H9 (cell line): Measurements from ENCODE around the gene RAET1G. TPM values are rescaled to one million over a fixed set of nuclear protein-coding genes. Genes with fewer than 3 reads are reported as not detected.
"Not testable (repeated sequence)": the region's sequence is repeated elsewhere in the genome, so short reads cannot be mapped to it uniquely, and the experiment has no call there.

Experiments used
- DNase-seq: peaks from one replicate; pipeline ENCODE4 v3.0.0-alpha.2; 2017
- H2AFZ ChIP-seq: one replicate; pipeline ENCODE4 v1.6.1; 2013; ENCODE audit warnings: mild to moderate bottlenecking, low read length, control low read depth, moderate library complexity
- H2AK5ac ChIP-seq: 2 replicates; pipeline ENCODE4 v1.6.1; 2013; ENCODE audit warnings: low read length, control low read depth, mixed read lengths; ENCODE audit not compliant: insufficient read length
- H2BK120ac ChIP-seq: one replicate; pipeline ENCODE4 v1.6.1; 2013; ENCODE audit warnings: low read depth, mild to moderate bottlenecking, low read length, control low read depth, inconsistent platforms; ENCODE audit not compliant: poor library complexity, severe bottlenecking
- H2BK12ac ChIP-seq: 2 replicates; pipeline ENCODE4 v1.6.1; 2013; ENCODE audit warnings: low read length, control low read depth, mixed read lengths, low read depth; ENCODE audit not compliant: insufficient read length
- H2BK15ac ChIP-seq: 2 replicates; pipeline ENCODE4 v1.6.1; 2013; ENCODE audit warnings: low read depth, low read length, control low read depth
- H2BK20ac ChIP-seq: one replicate; pipeline ENCODE4 v1.6.1; 2013; ENCODE audit warnings: low read depth, mild to moderate bottlenecking, low read length, control low read depth, inconsistent platforms; ENCODE audit not compliant: poor library complexity, severe bottlenecking
- H2BK5ac ChIP-seq: 2 replicates; pipeline ENCODE4 v1.6.1; 2013; ENCODE audit warnings: low read length, control low read depth, mixed read lengths; ENCODE audit not compliant: insufficient read length
- H3K14ac ChIP-seq: 2 replicates; pipeline ENCODE4 v1.6.1; 2013; ENCODE audit warnings: low read length, control low read depth; ENCODE audit not compliant: insufficient read depth
- H3K18ac ChIP-seq: 2 replicates; pipeline ENCODE4 v1.6.1; 2013; ENCODE audit warnings: low read depth, mild to moderate bottlenecking, mixed read lengths, low read length, control low read depth; ENCODE audit not compliant: insufficient read length
- H3K23ac ChIP-seq: 2 replicates; pipeline ENCODE4 v1.6.1; 2013; ENCODE audit warnings: low read length, control low read depth, mixed read lengths, low read depth; ENCODE audit not compliant: insufficient read length
- H3K23me2 ChIP-seq: 2 replicates; pipeline ENCODE4 v1.6.1; 2013; ENCODE audit warnings: low read depth, mild to moderate bottlenecking, mixed read lengths, low read length, control low read depth; ENCODE audit not compliant: insufficient read length, poor library complexity, severe bottlenecking
- H3K27ac ChIP-seq: 2 replicates; pipeline ENCODE4 v1.5.1; 2013; ENCODE audit warnings: low read length, control low read depth, mixed read lengths, low read depth; ENCODE audit not compliant: insufficient read length
- H3K27me3 ChIP-seq: 2 replicates; pipeline ENCODE4 v1.6.1; 2013; ENCODE audit warnings: low read length, control low read depth, inconsistent platforms; ENCODE audit not compliant: insufficient read depth
- H3K4ac ChIP-seq: 2 replicates; pipeline ENCODE4 v1.6.1; 2013; ENCODE audit warnings: low read depth, mild to moderate bottlenecking, control low read depth, inconsistent platforms, low read length, moderate library complexity
- H3K4me1 ChIP-seq: 2 replicates; pipeline ENCODE4 v1.6.1; 2013; ENCODE audit warnings: low read length, control low read depth, inconsistent platforms; ENCODE audit not compliant: insufficient read depth
- H3K4me2 ChIP-seq: 2 replicates; pipeline ENCODE4 v1.6.1; 2013; ENCODE audit warnings: low read length, control low read depth, mixed read lengths; ENCODE audit not compliant: insufficient read length, insufficient read depth
- H3K56ac ChIP-seq: 2 replicates; pipeline ENCODE4 v1.6.1; 2013; ENCODE audit warnings: low read depth, mild to moderate bottlenecking, mixed read lengths, low read length, control low read depth; ENCODE audit not compliant: insufficient read length
- H3K79me1 ChIP-seq: 2 replicates; pipeline ENCODE4 v1.6.1; 2013; ENCODE audit warnings: low read depth, mild to moderate bottlenecking, moderate library complexity, low read length, control low read depth, inconsistent platforms; ENCODE audit not compliant: insufficient read depth, poor library complexity, severe bottlenecking
- H3K79me2 ChIP-seq: 2 replicates; pipeline ENCODE4 v1.6.1; 2013; ENCODE audit warnings: low read length, control low read depth, inconsistent platforms; ENCODE audit not compliant: insufficient read depth
- H3K9ac ChIP-seq: 2 replicates; pipeline ENCODE4 v1.6.1; 2013; ENCODE audit warnings: low read length, control low read depth, mixed read lengths; ENCODE audit not compliant: insufficient read length; ENCODE audit errors: extremely low read depth
- H3K9me3 ChIP-seq: one replicate; pipeline ENCODE4 v1.6.1; 2013; ENCODE audit warnings: low read depth, low read length, inconsistent platforms; ENCODE audit not compliant: control insufficient read depth
- H3T11ph ChIP-seq: one replicate; pipeline ENCODE4 v1.6.1; 2013; ENCODE audit warnings: mild to moderate bottlenecking, low read length, control low read depth, inconsistent platforms
- H4K20me1 ChIP-seq: one replicate; pipeline ENCODE4 v1.6.1; 2013; ENCODE audit not compliant: control insufficient read depth, insufficient read length, insufficient read depth
- H4K5ac ChIP-seq: 2 replicates; pipeline ENCODE4 v1.6.1; 2013; ENCODE audit warnings: low read depth, mild to moderate bottlenecking, mixed read lengths, low read length, control low read depth; ENCODE audit not compliant: insufficient read length
- H4K8ac ChIP-seq: replicated peaks from 2 replicates; pipeline ENCODE4 v1.6.1; 2013; ENCODE audit warnings: low read length, control low read depth, mixed read lengths, low read depth; ENCODE audit not compliant: insufficient read length
- H4K91ac ChIP-seq: 2 replicates; pipeline ENCODE4 v1.6.1; 2013; ENCODE audit warnings: low read depth, mild to moderate bottlenecking, moderate library complexity, mixed read lengths, low read length, control low read depth; ENCODE audit not compliant: insufficient read length
- H3K27ac Mint-ChIP-seq, 3 experiments: 2 replicates in 2 of 3; 3 replicates in 1 of 3; pipeline ENCODE4 v1.8.0; 2020 to 2021; ENCODE audit warnings: mixed read lengths in 3 of 3, mild to moderate bottlenecking in 1 of 3, moderate library complexity in 1 of 3
- H3K27me3 Mint-ChIP-seq: 2 replicates; pipeline ENCODE4 v1.8.0; 2021; ENCODE audit warnings: low read depth, mild to moderate bottlenecking, moderate library complexity, mixed read lengths
- H3K36me3 Mint-ChIP-seq, 3 experiments: 2 replicates in 2 of 3; 3 replicates in 1 of 3; pipeline ENCODE4 v1.8.0; 2020 to 2021; ENCODE audit warnings: low read depth in 3 of 3, mixed read lengths in 3 of 3; ENCODE audit not compliant: insufficient read depth in 1 of 3
- H3K4me1 Mint-ChIP-seq, 2 experiments: 2 replicates each; pipeline ENCODE4 v1.8.0; 2020; ENCODE audit warnings: mixed read lengths in 2 of 2
- H3K4me3 Mint-ChIP-seq, 2 experiments: 2 replicates in 1 of 2; 3 replicates in 1 of 2; pipeline ENCODE4 v1.8.0; 2020 to 2021; ENCODE audit warnings: mild to moderate bottlenecking in 2 of 2, mixed read lengths in 2 of 2, moderate library complexity in 1 of 2
- H3K9me3 Mint-ChIP-seq, 2 experiments: 2 replicates in 1 of 2; 3 replicates in 1 of 2; pipeline ENCODE4 v1.8.0; 2020; ENCODE audit warnings: mild to moderate bottlenecking in 2 of 2, mixed read lengths in 2 of 2, moderate library complexity in 1 of 2
- WGBS: extraction: QIAGEN DNeasy Blood & Tissue Kit; methylation state at CpG from one replicate; pipeline ENCODE4 v1.1.7; 2013; ENCODE audit warnings: missing lambda C conversion rate, low lambda C conversion rate, mixed read lengths; ENCODE audit not compliant: insufficient read length; ENCODE audit errors: extremely low coverage; 5-methylcytosine and 5-hydroxymethylcytosine counted together
- total RNA-seq: library from RNA; stranded (reverse); gene quantifications from 2 replicates; pipeline ENCODE4 v1.2.1, GENCODE V29; 2021

Gene RAET1G
- total RNA-seq, 1 experiment from 2014 or later, result not detected

DNA sequence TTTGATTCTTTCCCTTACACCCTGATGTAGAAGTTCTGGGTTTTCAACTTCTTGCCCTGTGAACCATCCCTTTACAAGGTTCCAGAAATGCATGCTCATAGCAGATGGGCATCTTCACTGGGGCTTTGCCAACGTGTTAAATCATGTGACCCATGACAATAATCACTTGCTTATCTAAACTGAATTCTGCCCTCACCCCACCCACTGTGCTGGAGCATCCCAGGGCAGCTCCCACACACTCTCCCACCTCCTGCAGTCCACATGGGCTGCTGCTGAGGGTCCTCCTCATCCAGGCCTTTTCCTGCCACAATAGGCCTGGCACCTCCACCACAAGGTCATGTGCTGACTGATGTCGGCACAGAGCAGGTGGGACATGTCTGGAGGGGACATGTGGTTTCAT lies 45.1 kb upstream of the RAET1G start:
- H2BK12ac ChIP-seq, DNase-seq, H2AK5ac ChIP-seq, H2BK5ac ChIP-seq, H2BK15ac ChIP-seq, H3K23ac ChIP-seq, H3K79me2 ChIP-seq, H3K4me2 ChIP-seq, H3K27ac Mint-ChIP-seq, H3K79me1 ChIP-seq, H4K5ac ChIP-seq, H4K91ac ChIP-seq, H2BK20ac ChIP-seq, H3K9me3 ChIP-seq, H3K4me3 Mint-ChIP-seq, H3K36me3 Mint-ChIP-seq, H3K14ac ChIP-seq, H3T11ph ChIP-seq, H3K9ac ChIP-seq, H2AFZ ChIP-seq, H3K4me1 ChIP-seq, H2BK120ac ChIP-seq, H3K18ac ChIP-seq, H4K20me1 ChIP-seq, H3K9me3 Mint-ChIP-seq, H3K56ac ChIP-seq, H3K27ac ChIP-seq, H4K8ac ChIP-seq, H3K4ac ChIP-seq: not testable (repeated sequence)
- Histone ChIP-seq H3K27me3 (peaks cover 49% of the 10 kb centered on the region), H3K23me2 (peaks cover 14% of the 10 kb centered on the region)
- WGBS, result no CpG with 5 or more reads among the region's 2 CpGs
- Mint-ChIP-seq H3K27me3 (peaks cover 93% of the 10 kb centered on the region), H3K4me1 (peaks cover 19 to 25% of the 10 kb centered on the region in 2 experiments)
